Prostate gland (tissue), 2 donors: ENCODE data around the gene IQGAP2.
"Not testable (repeated sequence)": the region's sequence is repeated elsewhere in the genome, so short reads cannot be mapped to it uniquely, and the experiment has no call there.

Experiments used
- CTCF ChIP-seq, 4 experiments: fragments of 200-600 bp in 2 of 4; fragments of 450-650 bp in 2 of 4; sonication (generic) in 2 of 4; IDR thresholded peaks; 1 replicate in 3 of 4; 2 replicates in 1 of 4; pipeline ENCODE4 v1.5.1; 2016 to 2019; ENCODE audit warnings: antibody characterized with exemption in 4 of 4, mild to moderate bottlenecking in 2 of 4, moderate library complexity in 2 of 4
- POLR2A ChIP-seq: fragments of 450-650 bp; IDR thresholded peaks from one replicate; pipeline ENCODE4 v1.6.1; 2016; ENCODE audit warnings: antibody characterized with exemption, mild to moderate bottlenecking

- TF ChIP-seq CTCF (IDR thresholded peaks at IDR 0.05); POLR2A: not testable (repeated sequence)
These were observed 115.2 kb downstream of the IQGAP2 start for GRCh38 chr5:76518246-76518645.
